Kidney (tissue), 14 donors: ENCODE data around the gene PSMC5. TPM values are rescaled to one million over a fixed set of nuclear protein-coding genes. Genes with fewer than 3 reads are reported as not detected.
A peak's percentile ranks its signal among the peaks of the same experiment; 100 is the strongest.

ENCODE experiments used
- DNase-seq, 5 donors: peaks; one replicate each; pipeline ENCODE4 v3.0.0-alpha.2; 2013 to 2020
- FAIRE-seq: peaks from 2 replicates; lab custom pipeline; 2012; peaks lifted over from hg19 to GRCh38; lab: Jason Lieb, UNC
- H3K27ac ChIP-seq, 2 donors: one replicate each; pipeline ENCODE4 v1.7.0; 2013; ENCODE audit warnings: low read depth in 2 of 2, low read length in 2 of 2, inconsistent platforms in 1 of 2
- H3K27me3 ChIP-seq: one replicate; pipeline ENCODE4 v1.7.1; 2013; ENCODE audit warnings: low read length, inconsistent platforms; ENCODE audit not compliant: control insufficient read depth, insufficient read depth
- H3K36me3 ChIP-seq, 3 donors: one replicate each; pipeline versions ENCODE4 v1.7.0 to v1.7.1; 2013; ENCODE audit warnings: low read length in 3 of 3, control low read depth in 1 of 3, inconsistent platforms in 1 of 3; ENCODE audit not compliant: insufficient read depth in 3 of 3, control insufficient read depth in 2 of 3
- H3K4me1 ChIP-seq, 3 donors: one replicate each; pipeline versions ENCODE4 v1.7.0 to v1.7.1; 2013; ENCODE audit warnings: low read length in 3 of 3, inconsistent platforms in 1 of 3, low read depth in 1 of 3; ENCODE audit not compliant: control insufficient read depth in 2 of 3, insufficient read depth in 2 of 3
- H3K4me3 ChIP-seq, 3 donors: one replicate each; pipeline versions ENCODE4 v1.7.0 to v1.8.1; 2013; ENCODE audit warnings: low read length in 3 of 3, control low read depth in 1 of 3, inconsistent platforms in 1 of 3
- H3K9ac ChIP-seq, 3 donors: one replicate each; pipeline versions ENCODE4 v1.7.0 to v1.7.1; 2013; ENCODE audit warnings: low read length in 3 of 3, control low read depth in 1 of 3, inconsistent platforms in 1 of 3
- H3K9me3 ChIP-seq, 3 donors: one replicate each; pipeline versions ENCODE4 v1.7.0 to v1.7.1; 2013; ENCODE audit warnings: low read length in 3 of 3, control low read depth in 1 of 3, inconsistent platforms in 1 of 3; ENCODE audit not compliant: control insufficient read depth in 2 of 3, insufficient read depth in 1 of 3
- intact Hi-C: fragments of 100-400 bp; cut with DNase I; formaldehyde crosslinking; loops from one replicate; pipeline ENCODE4 v1.11.1; 2022
- polyA plus RNA-seq: library from polyadenylated mRNA; stranded (reverse); fragments of 350-450 nt; fragmentation: Illumina TruSeq; extraction: RNeasy Lipid Tissue Mini Kit (QIAGEN cat#74804); gene quantifications from one replicate; pipeline ENCODE4 v1.2.3, GENCODE V29; 2014; ENCODE audit warnings: low read depth, low replicate concordance; ENCODE audit not compliant: insufficient read depth
- total RNA-seq: library from RNA; stranded (reverse); fragmentation: NEBNext Ultra II Directional; extraction: Animal tissue kit (Norgen Biotek cat#: 25700); gene quantifications from one replicate; pipeline ENCODE4 v1.2.1, GENCODE V29; 2021
- TF ChIP-seq, protein P1 (sequence below): IDR thresholded peaks from 3 replicates; pipeline ENCODE4 v1.5.1; 2012; ENCODE audit warnings: mild to moderate bottlenecking, moderate library complexity, borderline replicate concordance; ENCODE audit not compliant: insufficient read depth; ENCODE audit errors: extremely low read depth
- donor health status: control.
- donor health status: control.
- donor health status: control.
- donor health status: control.
- donor health status: control.
- donor health status: DM: yes; HTN: yes; CAD: no.
- donor health status: Normal renal cell carcinoma (clear cell type).

Gene PSMC5
- total and polyA plus RNA-seq, 2 donors from 2014 or later = 145 to 247 TPM

DNA sequence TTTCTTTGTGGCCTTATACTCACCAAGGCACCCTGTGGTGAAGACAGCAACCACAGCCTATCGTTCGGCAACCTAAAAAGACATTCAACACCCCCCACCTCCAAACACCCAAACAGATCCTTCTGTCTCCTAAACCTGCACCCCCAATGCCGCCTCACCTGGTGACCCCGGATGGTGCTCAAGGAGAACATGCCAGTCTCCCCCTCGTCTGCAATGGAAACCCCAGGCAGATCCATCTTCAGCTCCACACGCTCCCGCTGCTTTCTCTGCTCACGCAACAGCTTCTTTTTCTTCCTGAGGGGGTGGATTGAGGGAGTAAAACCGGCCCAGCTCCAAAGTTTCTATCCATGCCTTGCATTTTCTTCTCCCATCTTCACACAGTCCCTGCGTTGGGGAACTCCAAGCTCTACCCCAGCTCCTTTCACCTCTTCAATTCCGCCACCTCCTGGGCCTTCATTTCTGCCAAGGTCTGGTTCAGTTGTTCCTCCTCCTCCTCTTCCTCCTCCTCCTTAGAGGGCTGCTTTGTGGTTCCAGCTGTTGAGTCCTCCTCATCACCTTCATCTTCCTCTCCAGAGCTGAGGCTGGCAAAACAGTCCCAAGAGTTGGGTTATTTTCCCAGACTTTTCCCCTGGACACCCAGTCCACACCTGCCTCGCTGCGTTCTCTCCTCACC, 3.4 kb upstream of the PSMC5 start:
- TF ChIP-seq, protein P1, sequence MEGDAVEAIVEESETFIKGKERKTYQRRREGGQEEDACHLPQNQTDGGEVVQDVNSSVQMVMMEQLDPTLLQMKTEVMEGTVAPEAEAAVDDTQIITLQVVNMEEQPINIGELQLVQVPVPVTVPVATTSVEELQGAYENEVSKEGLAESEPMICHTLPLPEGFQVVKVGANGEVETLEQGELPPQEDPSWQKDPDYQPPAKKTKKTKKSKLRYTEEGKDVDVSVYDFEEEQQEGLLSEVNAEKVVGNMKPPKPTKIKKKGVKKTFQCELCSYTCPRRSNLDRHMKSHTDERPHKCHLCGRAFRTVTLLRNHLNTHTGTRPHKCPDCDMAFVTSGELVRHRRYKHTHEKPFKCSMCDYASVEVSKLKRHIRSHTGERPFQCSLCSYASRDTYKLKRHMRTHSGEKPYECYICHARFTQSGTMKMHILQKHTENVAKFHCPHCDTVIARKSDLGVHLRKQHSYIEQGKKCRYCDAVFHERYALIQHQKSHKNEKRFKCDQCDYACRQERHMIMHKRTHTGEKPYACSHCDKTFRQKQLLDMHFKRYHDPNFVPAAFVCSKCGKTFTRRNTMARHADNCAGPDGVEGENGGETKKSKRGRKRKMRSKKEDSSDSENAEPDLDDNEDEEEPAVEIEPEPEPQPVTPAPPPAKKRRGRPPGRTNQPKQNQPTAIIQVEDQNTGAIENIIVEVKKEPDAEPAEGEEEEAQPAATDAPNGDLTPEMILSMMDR = no peak
- no peaks in the 10 kb centered on the region for H3K9me3 ChIP-seq
- no peak overlapping the region for H3K9ac ChIP-seq
- H3K4me3 ChIP-seq = no peak overlapping the region
- H3K4me1 ChIP-seq = peaks cover 0 to 28% (median 22%) of the 10 kb centered on the region in 3 donors
- DNase-seq (peak in 1 of 5 donors; percentile 29), FAIRE-seq (no peak)
- H3K27ac ChIP-seq = no peak overlapping the region
- no peaks in the 10 kb centered on the region for H3K27me3 ChIP-seq
- intact Hi-C loops = no loop called here
- H3K36me3 ChIP-seq = peaks cover 25 to 68% (median 47%) of the 10 kb centered on the region in 3 donors

DNA sequence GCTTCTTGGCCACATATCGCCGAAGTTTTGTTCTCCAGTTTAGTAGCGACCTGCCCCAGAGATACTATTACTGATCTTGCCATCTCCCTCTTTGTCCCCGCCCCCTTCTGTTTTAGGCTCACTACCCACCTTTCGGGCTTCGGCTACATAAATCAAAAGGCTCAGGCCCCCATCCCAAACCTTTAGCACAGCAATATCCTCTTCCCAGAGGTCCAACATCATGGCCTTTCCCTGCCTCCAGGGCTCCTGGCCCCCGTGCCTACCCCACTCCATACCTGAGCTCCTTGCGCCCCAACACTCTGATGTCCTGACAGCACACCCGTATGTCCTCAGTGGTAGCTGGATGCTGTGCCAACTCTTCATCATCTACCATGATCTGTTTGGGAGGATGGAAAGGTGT, 2.9 kb upstream of the PSMC5 start:
- FAIRE-seq = no peak
- H3K27ac ChIP-seq = no peak overlapping the region

DNA sequence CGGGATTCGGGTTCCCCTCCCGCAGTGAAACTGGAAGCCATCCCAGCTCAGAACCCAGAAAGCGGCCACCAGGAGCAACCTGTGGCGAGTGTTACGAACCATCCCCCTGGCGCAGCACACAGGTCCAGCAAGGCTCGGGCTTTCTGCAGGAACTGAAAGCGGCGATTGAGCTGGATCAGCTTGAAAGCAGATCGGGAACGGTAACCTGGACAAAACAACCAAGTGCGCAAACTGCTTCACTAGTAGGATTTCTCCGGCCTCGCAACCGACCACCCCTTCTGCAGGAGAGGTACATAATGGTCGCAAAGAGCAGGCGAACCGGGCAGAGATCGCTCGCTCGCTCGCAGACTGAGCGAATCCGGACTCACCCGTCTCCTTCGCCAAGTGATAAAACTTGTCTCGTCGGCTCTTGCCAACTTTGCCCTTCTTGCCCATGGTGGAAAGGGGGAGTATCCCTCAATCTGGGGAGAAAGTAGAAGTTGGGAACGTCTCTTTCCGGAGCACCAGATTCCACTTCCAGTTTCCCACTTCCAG, 696 bp upstream of the PSMC5 start:
- Histone ChIP-seq H3K27ac (peak overlapping the region; percentile 96 to 99), H3K4me1 (peaks cover 0 to 26% (median 20%) of the 10 kb centered on the region in 3 donors), H3K9me3 (no peaks in the 10 kb centered on the region), H3K36me3 (peaks cover 30 to 77% (median 54%) of the 10 kb centered on the region in 3 donors), H3K4me3 (peak overlapping the region; percentile 90 to 99 (median 95)), H3K9ac (peak overlapping the region; percentile 75 to 93 (median 77)), H3K27me3 (no peaks in the 10 kb centered on the region)
- TF ChIP-seq, protein P1 = no peak
- peak in 2 of 5 donors; percentile 28 to 71 for DNase-seq
- intact Hi-C loops = no loop called here
- FAIRE-seq = no peak

More for the DNA sequence above, 2.9 kb upstream of the PSMC5 start:
- intact Hi-C loops = no loop called here
- no peak overlapping the region for H3K9ac ChIP-seq
- DNase-seq = peak in 2 of 5 donors; percentile 21 to 33
- H3K4me1 ChIP-seq = peaks cover 0 to 31% (median 25%) of the 10 kb centered on the region in 3 donors
- peaks cover 27 to 71% (median 50%) of the 10 kb centered on the region in 3 donors for H3K36me3 ChIP-seq
- H3K4me3 ChIP-seq = no peak overlapping the region
- H3K9me3 ChIP-seq = no peaks in the 10 kb centered on the region
- TF ChIP-seq, protein P1 = no peak
- no peaks in the 10 kb centered on the region for H3K27me3 ChIP-seq
